Measurements from ENCODE around the gene SRPX2.

The SRPX2 gene, protein sequence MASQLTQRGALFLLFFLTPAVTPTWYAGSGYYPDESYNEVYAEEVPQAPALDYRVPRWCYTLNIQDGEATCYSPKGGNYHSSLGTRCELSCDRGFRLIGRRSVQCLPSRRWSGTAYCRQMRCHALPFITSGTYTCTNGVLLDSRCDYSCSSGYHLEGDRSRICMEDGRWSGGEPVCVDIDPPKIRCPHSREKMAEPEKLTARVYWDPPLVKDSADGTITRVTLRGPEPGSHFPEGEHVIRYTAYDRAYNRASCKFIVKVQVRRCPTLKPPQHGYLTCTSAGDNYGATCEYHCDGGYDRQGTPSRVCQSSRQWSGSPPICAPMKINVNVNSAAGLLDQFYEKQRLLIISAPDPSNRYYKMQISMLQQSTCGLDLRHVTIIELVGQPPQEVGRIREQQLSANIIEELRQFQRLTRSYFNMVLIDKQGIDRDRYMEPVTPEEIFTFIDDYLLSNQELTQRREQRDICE

DNA sequence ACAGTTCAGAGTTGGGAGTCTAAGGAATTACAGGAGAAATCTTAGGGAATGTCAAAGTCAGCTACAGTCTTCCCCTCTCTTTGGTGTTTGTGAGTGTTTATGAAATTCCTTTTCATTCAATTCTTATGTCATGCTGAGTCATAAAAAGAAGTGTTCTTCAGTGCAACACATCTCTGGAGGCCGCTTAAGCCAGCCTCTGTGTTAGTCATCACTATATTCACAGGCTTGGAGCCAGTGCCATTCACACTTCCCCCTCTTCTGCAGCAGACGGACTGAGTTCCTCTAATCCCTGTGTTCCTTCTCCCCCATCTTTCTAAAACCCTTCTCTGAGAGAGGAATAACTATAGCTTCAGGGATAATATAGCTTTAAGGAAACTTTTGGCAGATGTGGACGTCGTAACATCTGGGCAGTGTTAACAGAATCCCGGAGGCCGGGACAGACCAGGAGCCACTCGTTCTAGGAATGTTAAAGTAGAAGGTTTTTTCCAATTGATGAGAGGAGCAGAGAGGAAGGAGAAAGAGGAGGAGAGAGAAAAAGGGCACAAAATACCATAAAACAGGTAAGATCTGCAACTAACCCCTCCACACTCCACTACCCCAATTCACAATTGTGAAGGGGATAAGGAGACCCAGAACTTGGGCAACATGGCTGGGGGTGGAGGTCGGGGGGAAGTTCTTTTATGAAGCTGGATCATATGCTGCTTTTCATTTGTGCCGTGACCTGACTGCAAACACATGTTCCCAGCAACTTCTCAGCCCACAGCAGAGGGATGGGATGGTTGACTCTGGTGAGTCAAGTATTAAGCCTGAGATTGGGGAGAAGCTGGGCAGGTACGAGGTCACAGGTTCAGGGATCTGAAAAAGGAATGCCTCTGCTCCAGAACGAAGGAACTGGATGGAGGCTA is at the start of gene SRPX2:
Gene SRPX2 (plus strand): TSS at position 244 of the 905 bp plus-strand sequence. CDS start 2,124 bp downstream, outside the sequence.
- Mint-ChIP-seq H3K4me1 (no peaks in the 10 kb centered on the region), H3K36me3 (no peaks in the 10 kb centered on the region), H3K9me3 (no peaks in the 10 kb centered on the region), H3K27ac (no peak within 1 kb of the TSS), H3K27me3 (peaks cover 9% of the 10 kb centered on the region), H3K4me3 (no peak within 1 kb of the TSS)

DNA sequence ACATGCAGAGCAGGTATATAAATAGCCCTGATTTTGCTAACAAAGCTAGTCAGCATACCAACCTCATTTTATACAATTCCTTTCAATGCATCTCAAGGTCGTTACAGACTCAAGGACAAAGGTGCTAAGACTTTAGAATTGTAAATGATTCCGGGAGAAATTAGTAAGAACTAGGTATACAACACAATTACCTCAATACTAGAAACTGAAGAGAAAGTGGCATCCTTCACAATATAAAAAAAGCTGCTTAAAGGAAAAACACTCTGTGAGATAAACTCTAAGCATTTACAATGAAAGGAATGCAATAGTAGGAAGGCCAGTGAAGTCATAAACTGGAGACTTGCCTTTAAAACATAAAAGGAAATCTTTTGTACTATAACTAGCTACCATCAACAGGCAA is 47.4 kb upstream of the SRPX2 start:
- Mint-ChIP-seq H3K36me3 (no peaks in the 10 kb centered on the region), H3K4me1 (no peaks in the 10 kb centered on the region), H3K27ac (no peak overlapping the region), H3K27me3 (peaks cover 2% of the 10 kb centered on the region), H3K9me3 (no peaks in the 10 kb centered on the region), H3K4me3 (no peak overlapping the region)

DNA sequence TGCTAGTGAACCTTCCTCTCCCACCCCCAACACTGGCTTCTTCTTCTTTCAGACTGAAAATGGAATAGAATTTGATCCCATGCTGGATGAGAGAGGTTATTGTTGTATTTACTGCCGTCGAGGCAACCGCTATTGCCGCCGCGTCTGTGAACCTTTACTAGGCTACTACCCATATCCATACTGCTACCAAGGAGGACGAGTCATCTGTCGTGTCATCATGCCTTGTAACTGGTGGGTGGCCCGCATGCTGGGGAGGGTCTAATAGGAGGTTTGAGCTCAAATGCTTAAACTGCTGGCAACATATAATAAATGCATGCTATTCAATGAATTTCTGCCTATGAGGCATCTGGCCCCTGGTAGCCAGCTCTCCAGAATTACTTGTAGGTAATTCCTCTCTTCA is 44.5 kb upstream of the SRPX2 start:
- Mint-ChIP-seq H3K4me1 (no peaks in the 10 kb centered on the region), H3K27me3 (no peaks in the 10 kb centered on the region), H3K9me3 (no peaks in the 10 kb centered on the region), H3K27ac (no peak overlapping the region), H3K4me3 (no peak overlapping the region), H3K36me3 (no peaks in the 10 kb centered on the region)

- H3K9me3 Mint-ChIP-seq = no peaks in the 10 kb centered on the region
- H3K36me3 Mint-ChIP-seq = no peaks in the 10 kb centered on the region
- no peaks in the 10 kb centered on the region for H3K4me1 Mint-ChIP-seq
- no peak overlapping the region for H3K27ac Mint-ChIP-seq
- H3K27me3 Mint-ChIP-seq = no peaks in the 10 kb centered on the region
- H3K4me3 Mint-ChIP-seq = no peak overlapping the region
These were observed 43.7 kb upstream of the SRPX2 start for GRCh38 chrX:100600340-100600739.

- no peaks in the 10 kb centered on the region for H3K9me3 Mint-ChIP-seq
- H3K27me3 Mint-ChIP-seq = no peaks in the 10 kb centered on the region
- no peak overlapping the region for H3K27ac Mint-ChIP-seq
- H3K36me3 Mint-ChIP-seq = no peaks in the 10 kb centered on the region
- H3K4me1 Mint-ChIP-seq = no peaks in the 10 kb centered on the region
- H3K4me3 Mint-ChIP-seq = no peak overlapping the region
These were observed 43.2 kb upstream of the SRPX2 start for GRCh38 chrX:100600758-100601157.

DNA sequence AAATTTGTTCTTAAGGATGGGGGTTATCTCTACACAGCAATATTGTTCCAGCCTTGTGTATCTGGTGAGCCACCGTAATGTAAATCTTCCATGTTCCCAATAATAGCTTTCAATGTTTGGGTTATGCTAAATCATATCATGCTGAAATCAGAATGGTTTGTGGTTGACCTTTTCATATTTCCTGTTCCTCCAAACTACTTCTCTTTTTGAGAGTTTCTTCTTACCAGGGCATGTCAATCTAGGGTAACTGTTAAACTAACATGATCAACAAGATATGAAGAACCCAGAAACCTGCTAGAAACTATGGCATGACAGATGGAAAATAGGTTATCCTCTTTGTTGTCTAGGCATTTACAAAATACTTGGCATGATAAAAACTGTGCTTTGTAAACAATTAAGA is 37.2 kb upstream of the SRPX2 start:
- Mint-ChIP-seq H3K4me3 (no peak overlapping the region), H3K4me1 (no peaks in the 10 kb centered on the region), H3K27me3 (peaks cover 1% of the 10 kb centered on the region), H3K36me3 (no peaks in the 10 kb centered on the region), H3K27ac (no peak overlapping the region), H3K9me3 (no peaks in the 10 kb centered on the region)

DNA sequence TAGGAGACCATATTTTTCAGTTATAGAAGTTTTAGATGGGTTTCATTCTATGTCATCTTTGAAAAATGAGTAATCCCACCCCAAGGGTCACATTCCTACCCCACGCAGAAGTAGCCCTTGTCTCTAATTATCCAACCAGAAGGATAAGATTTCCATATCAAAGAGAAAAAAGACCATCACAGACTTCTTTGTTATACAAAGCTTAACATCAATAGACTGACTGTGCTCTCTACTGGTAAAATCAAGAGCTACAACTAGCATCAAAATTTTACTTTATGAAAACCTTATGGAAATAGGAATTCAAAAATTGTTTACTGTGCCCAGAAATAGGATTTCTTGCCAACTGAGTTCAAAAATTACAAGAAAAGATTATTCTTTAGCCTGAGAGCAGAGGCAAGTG is 34.4 kb upstream of the SRPX2 start:
- Mint-ChIP-seq H3K27ac (no peak overlapping the region), H3K4me1 (no peaks in the 10 kb centered on the region), H3K36me3 (no peaks in the 10 kb centered on the region), H3K27me3 (peaks cover 3% of the 10 kb centered on the region), H3K4me3 (no peak overlapping the region), H3K9me3 (no peaks in the 10 kb centered on the region)

GRCh38 chrX:100611951-100612350 is 32.0 kb upstream of the SRPX2 start:
- Mint-ChIP-seq H3K27me3 (peaks cover 3% of the 10 kb centered on the region), H3K9me3 (no peaks in the 10 kb centered on the region), H3K27ac (no peak overlapping the region), H3K36me3 (no peaks in the 10 kb centered on the region), H3K4me3 (no peak overlapping the region), H3K4me1 (no peaks in the 10 kb centered on the region)

DNA sequence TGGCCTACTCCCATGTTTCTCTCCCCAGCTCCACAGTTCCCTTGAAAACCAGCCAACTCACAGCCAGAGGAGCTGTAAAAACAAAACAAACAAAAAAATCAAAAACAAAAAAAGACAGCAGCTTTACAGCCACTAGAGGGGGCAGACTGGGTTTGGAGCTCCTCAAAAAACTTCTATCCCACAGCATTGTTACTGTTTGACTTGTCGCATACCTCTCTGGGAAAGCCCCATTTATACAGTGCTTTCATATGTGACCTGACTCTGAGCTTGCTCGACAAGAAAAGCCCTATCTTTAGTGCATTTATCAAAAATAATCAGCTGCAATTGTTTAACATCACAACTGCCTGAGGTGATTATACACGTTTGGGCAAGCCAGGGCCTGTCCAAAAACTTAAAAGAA is 29.0 kb upstream of the SRPX2 start:
- Mint-ChIP-seq H3K27me3 (peaks cover 5% of the 10 kb centered on the region), H3K4me3 (no peak overlapping the region), H3K4me1 (no peaks in the 10 kb centered on the region), H3K27ac (no peak overlapping the region), H3K36me3 (no peaks in the 10 kb centered on the region), H3K9me3 (no peaks in the 10 kb centered on the region)

- Mint-ChIP-seq H3K36me3 (no peaks in the 10 kb centered on the region), H3K27me3 (no peaks in the 10 kb centered on the region), H3K4me3 (no peak overlapping the region), H3K4me1 (peaks cover 8% of the 10 kb centered on the region), H3K9me3 (no peaks in the 10 kb centered on the region), H3K27ac (no peak overlapping the region)
These were observed 21.0 kb upstream of the SRPX2 start for GRCh38 chrX:100623001-100623400.

DNA sequence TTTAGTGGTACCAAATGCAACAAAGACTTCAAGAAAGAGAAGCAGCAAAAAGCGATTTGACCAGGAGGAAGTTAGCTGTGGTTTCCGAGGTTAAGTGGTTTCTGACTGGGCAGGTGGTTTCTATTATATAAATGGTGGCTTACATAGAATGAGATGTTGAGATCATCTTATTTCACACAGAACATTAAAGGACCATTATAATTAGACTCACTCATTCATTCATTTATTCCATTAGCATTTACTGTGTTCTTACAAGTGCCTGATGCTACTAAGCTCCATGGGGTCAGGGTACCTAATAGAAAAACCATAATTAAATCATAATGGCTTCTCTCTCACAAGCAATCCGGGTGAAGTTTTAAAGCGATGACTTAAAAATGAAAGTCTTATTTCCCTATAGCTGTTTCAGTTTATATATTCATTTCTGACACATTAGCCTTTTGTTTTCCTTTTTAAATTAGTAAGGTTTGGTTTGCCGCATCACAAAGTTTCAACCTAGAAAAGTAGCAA is 18.0 kb upstream of the SRPX2 start:
- H3K4me1 Mint-ChIP-seq = peaks cover 8% of the 10 kb centered on the region
- H3K4me3 Mint-ChIP-seq = no peak overlapping the region
- no peaks in the 10 kb centered on the region for H3K27me3 Mint-ChIP-seq
- H3K36me3 Mint-ChIP-seq = no peaks in the 10 kb centered on the region
- H3K9me3 Mint-ChIP-seq = no peaks in the 10 kb centered on the region
- H3K27ac Mint-ChIP-seq = no peak overlapping the region

DNA sequence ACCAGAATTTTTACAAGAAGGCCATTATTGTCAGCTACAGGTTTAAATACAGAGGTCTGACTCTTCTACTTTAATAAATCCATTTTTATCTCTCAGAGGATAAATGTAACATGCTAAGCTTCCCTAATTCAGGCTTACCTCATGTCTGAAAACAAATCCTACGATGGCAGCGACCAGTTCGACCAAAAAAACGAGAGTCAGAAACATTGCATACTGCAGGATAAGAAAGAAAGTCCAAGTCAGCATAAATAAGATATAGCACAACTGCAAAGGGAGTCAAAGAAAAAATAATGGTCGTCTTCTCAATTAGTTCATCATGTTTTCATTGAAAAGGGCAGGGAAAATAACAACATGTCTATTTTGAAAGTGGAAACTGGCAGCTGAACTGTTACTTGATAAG is 9.0 kb upstream of the SRPX2 start:
- H3K27me3 Mint-ChIP-seq = peaks cover 4% of the 10 kb centered on the region

GRCh38 chrX:100635989-100636320 is 8.0 kb upstream of the SRPX2 start:
- Mint-ChIP-seq H3K4me3 (peak overlapping the region; percentile 96), H3K9me3 (no peaks in the 10 kb centered on the region), H3K27ac (no peak overlapping the region), H3K4me1 (peaks cover 14% of the 10 kb centered on the region), H3K36me3 (no peaks in the 10 kb centered on the region), H3K27me3 (peaks cover 4% of the 10 kb centered on the region)

More for the DNA sequence above, 9.0 kb upstream of the SRPX2 start:
- Mint-ChIP-seq H3K9me3 (no peaks in the 10 kb centered on the region), H3K4me3 (no peak overlapping the region), H3K27ac (no peak overlapping the region), H3K4me1 (peaks cover 14% of the 10 kb centered on the region), H3K36me3 (no peaks in the 10 kb centered on the region)

DNA sequence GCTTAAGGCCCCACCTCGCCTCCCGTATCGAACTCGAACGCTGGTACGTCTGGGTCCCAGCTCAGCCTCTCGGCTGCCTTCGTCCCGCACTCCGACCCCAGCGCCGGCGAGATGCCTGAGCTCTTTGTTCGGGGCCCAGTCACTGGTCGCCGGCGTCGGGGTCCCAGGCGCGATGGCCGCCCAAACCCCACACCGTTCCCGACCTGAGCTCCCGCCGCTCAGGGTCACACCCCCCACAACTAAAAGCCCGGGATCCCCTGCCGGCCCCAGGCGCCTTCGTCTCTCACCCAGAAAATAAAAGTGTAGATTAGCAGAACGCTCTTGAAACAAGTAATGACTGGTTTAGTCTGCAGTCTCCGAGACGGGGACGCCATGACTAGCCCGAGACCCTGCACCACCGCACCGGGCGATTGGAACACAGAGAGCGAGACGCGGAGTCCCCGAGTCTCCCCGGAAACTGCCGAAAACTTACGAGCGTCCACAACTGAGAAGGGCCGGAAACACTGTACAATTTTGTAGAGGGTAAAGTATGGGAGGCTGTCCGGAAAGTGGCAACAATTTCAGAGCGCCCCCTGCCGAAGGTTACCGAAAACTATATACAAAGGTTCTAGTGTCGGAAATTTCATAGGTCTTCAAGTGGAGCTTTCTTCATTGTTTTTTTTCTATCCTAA is 7.5 kb upstream of the SRPX2 start, which contains the start of gene TSPAN6:
Gene TSPAN6 (minus strand): TSS at position 486 of the 671 bp plus-strand sequence. CDS start 112 bp downstream, at position 374.
- peak within 1 kb of the TSS; percentile 91 for H3K27ac Mint-ChIP-seq
- peaks cover 4% of the 10 kb centered on the region for H3K27me3 Mint-ChIP-seq
- H3K4me3 Mint-ChIP-seq = peak within 1 kb of the TSS; percentile 96
- peaks cover 14% of the 10 kb centered on the region for H3K4me1 Mint-ChIP-seq
- H3K36me3 Mint-ChIP-seq = no peaks in the 10 kb centered on the region
- no peaks in the 10 kb centered on the region for H3K9me3 Mint-ChIP-seq

GRCh38 chrX:100642290-100642689 is 1.7 kb upstream of the SRPX2 start:
- no peaks in the 10 kb centered on the region for H3K9me3 Mint-ChIP-seq
- H3K4me1 Mint-ChIP-seq = peaks cover under 1% of the 10 kb centered on the region
- peaks cover 9% of the 10 kb centered on the region for H3K27me3 Mint-ChIP-seq
- H3K4me3 Mint-ChIP-seq = no peak overlapping the region
- no peaks in the 10 kb centered on the region for H3K36me3 Mint-ChIP-seq
- H3K27ac Mint-ChIP-seq = no peak overlapping the region
